ENCODE data around the gene FAM76B.

DNA sequence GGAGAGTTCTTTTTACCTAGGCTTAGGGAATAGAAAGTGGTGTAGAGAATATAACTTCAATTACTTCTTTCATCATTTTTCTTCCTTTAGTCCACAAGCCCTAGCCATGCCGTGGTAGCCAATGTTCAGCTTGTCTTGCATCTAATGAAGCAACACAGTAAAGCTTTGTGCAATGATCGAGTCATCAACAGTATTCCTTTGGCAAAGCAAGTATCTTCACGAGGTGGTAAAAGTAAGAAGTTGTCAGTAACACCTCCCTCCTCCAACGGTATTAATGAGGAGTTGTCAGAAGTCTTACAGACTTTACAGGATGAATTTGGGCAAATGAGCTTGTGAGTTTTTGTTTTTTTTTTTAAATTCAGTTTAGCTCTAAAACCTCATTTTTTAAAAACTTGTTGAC, 38.1 kb upstream of the FAM76B start:
- TF ChIP-seq, protein P1, sequence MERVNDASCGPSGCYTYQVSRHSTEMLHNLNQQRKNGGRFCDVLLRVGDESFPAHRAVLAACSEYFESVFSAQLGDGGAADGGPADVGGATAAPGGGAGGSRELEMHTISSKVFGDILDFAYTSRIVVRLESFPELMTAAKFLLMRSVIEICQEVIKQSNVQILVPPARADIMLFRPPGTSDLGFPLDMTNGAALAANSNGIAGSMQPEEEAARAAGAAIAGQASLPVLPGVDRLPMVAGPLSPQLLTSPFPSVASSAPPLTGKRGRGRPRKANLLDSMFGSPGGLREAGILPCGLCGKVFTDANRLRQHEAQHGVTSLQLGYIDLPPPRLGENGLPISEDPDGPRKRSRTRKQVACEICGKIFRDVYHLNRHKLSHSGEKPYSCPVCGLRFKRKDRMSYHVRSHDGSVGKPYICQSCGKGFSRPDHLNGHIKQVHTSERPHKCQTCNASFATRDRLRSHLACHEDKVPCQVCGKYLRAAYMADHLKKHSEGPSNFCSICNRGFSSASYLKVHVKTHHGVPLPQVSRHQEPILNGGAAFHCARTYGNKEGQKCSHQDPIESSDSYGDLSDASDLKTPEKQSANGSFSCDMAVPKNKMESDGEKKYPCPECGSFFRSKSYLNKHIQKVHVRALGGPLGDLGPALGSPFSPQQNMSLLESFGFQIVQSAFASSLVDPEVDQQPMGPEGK (CRISPR knock-in tag; IDR thresholded peaks at IDR 0.05; ENCODE audit: borderline replicate concordance) = no peak
- TF ChIP-seq ZNF565 (CRISPR knock-in tag; conservative IDR thresholded peaks at IDR 0.05; ENCODE audit: low read depth) (no peak), ZFP30 (CRISPR knock-in tag; IDR thresholded peaks at IDR 0.05) (no peak), ZNF8 (CRISPR knock-in tag; IDR thresholded peaks at IDR 0.05) (no peak), BACH2 (CRISPR knock-in tag; IDR thresholded peaks at IDR 0.05; ENCODE audit: borderline replicate concordance) (no peak)
- TF ChIP-seq, protein P2, sequence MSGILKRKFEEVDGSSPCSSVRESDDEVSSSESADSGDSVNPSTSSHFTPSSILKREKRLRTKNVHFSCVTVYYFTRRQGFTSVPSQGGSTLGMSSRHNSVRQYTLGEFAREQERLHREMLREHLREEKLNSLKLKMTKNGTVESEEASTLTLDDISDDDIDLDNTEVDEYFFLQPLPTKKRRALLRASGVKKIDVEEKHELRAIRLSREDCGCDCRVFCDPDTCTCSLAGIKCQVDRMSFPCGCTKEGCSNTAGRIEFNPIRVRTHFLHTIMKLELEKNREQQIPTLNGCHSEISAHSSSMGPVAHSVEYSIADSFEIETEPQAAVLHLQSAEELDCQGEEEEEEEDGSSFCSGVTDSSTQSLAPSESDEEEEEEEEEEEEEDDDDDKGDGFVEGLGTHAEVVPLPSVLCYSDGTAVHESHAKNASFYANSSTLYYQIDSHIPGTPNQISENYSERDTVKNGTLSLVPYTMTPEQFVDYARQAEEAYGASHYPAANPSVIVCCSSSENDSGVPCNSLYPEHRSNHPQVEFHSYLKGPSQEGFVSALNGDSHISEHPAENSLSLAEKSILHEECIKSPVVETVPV (CRISPR knock-in tag; IDR thresholded peaks at IDR 0.05) = no peak
- TF ChIP-seq, protein P3, sequence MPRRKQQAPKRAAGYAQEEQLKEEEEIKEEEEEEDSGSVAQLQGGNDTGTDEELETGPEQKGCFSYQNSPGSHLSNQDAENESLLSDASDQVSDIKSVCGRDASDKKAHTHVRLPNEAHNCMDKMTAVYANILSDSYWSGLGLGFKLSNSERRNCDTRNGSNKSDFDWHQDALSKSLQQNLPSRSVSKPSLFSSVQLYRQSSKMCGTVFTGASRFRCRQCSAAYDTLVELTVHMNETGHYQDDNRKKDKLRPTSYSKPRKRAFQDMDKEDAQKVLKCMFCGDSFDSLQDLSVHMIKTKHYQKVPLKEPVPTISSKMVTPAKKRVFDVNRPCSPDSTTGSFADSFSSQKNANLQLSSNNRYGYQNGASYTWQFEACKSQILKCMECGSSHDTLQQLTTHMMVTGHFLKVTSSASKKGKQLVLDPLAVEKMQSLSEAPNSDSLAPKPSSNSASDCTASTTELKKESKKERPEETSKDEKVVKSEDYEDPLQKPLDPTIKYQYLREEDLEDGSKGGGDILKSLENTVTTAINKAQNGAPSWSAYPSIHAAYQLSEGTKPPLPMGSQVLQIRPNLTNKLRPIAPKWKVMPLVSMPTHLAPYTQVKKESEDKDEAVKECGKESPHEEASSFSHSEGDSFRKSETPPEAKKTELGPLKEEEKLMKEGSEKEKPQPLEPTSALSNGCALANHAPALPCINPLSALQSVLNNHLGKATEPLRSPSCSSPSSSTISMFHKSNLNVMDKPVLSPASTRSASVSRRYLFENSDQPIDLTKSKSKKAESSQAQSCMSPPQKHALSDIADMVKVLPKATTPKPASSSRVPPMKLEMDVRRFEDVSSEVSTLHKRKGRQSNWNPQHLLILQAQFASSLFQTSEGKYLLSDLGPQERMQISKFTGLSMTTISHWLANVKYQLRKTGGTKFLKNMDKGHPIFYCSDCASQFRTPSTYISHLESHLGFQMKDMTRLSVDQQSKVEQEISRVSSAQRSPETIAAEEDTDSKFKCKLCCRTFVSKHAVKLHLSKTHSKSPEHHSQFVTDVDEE (CRISPR knock-in tag; IDR thresholded peaks at IDR 0.05) = no peak

Measured in SK-N-SH treated with all-trans-retinoic acid at 6 μM for 48 hours (cell line).